Liver (tissue), 9 donors: ENCODE measurements around the gene RGS10. TPM values are rescaled to one million over a fixed set of nuclear protein-coding genes. Genes with fewer than 3 reads are reported as not detected.

Experiments used
- DNase-seq: peaks from one replicate; pipeline ENCODE4 v3.0.0-alpha.2; 2017; ENCODE audit warnings: low spot score
- H3K27ac ChIP-seq, 2 donors: one replicate each; pipeline ENCODE4 v1.7.0; 2013; ENCODE audit warnings: inconsistent platforms in 2 of 2, low read length in 2 of 2, control low read depth in 1 of 2, low read depth in 1 of 2, mild to moderate bottlenecking in 1 of 2
- H3K27me3 ChIP-seq, 4 donors: one replicate each; pipeline versions ENCODE4 v1.6.1 to v1.7.0; 2013; ENCODE audit warnings: low read length in 3 of 4, inconsistent platforms in 1 of 4, mild to moderate bottlenecking in 1 of 4, moderate library complexity in 1 of 4; ENCODE audit not compliant: control insufficient read depth in 4 of 4, insufficient read depth in 4 of 4
- H3K36me3 ChIP-seq, 4 donors: one replicate each; pipeline versions ENCODE4 v1.6.1 to v1.7.0; 2013; ENCODE audit warnings: low read length in 3 of 4, mild to moderate bottlenecking in 3 of 4, low read depth in 1 of 4, moderate library complexity in 1 of 4; ENCODE audit not compliant: control insufficient read depth in 4 of 4, insufficient read depth in 3 of 4
- H3K4me1 ChIP-seq, 4 donors: one replicate each; pipeline versions ENCODE4 v1.6.1 to v1.7.0; 2013; ENCODE audit warnings: low read length in 3 of 4, mild to moderate bottlenecking in 3 of 4, moderate library complexity in 1 of 4; ENCODE audit not compliant: control insufficient read depth in 4 of 4, insufficient read depth in 4 of 4
- H3K4me3 ChIP-seq, 3 donors: one replicate each; pipeline versions ENCODE4 v1.6.1 to v1.7.0; 2013; ENCODE audit warnings: low read length in 3 of 3, control low read depth in 1 of 3, low read depth in 1 of 3, mild to moderate bottlenecking in 1 of 3
- H3K9ac ChIP-seq, 2 donors: one replicate each; pipeline ENCODE4 v1.7.0; 2013; ENCODE audit warnings: low read length in 2 of 2, mild to moderate bottlenecking in 2 of 2, moderate library complexity in 2 of 2, control low read depth in 1 of 2, low read depth in 1 of 2
- H3K9me3 ChIP-seq, 4 donors: one replicate each; pipeline versions ENCODE4 v1.6.1 to v1.7.0; 2013; ENCODE audit warnings: low read length in 3 of 4; ENCODE audit not compliant: control insufficient read depth in 4 of 4
- EGR1 ChIP-seq, 2 donors: IDR thresholded peaks; 2 replicates each; pipeline ENCODE4 v1.6.1; 2016 to 2018; ENCODE audit warnings: antibody characterized with exemption in 2 of 2, low read depth in 2 of 2
- FOXA1 ChIP-seq: IDR thresholded peaks from 2 replicates; pipeline ENCODE4 v1.6.1; 2016; ENCODE audit warnings: antibody characterized with exemption
- GABPA ChIP-seq, 2 donors: IDR thresholded peaks in 1 of 2; conservative IDR thresholded peaks in 1 of 2; 2 replicates each; pipeline ENCODE4 v1.6.1; 2016; ENCODE audit warnings: antibody characterized with exemption in 2 of 2, mild to moderate bottlenecking in 1 of 2, moderate library complexity in 1 of 2
- HNF4A ChIP-seq, 2 donors: conservative IDR thresholded peaks; 2 replicates each; pipeline ENCODE4 v1.6.1; 2016; ENCODE audit warnings: antibody characterized with exemption in 2 of 2, mild to moderate bottlenecking in 2 of 2
- JUND ChIP-seq, 2 donors: IDR thresholded peaks; 2 replicates each; pipeline ENCODE4 v1.6.1; 2016; ENCODE audit warnings: antibody characterized with exemption in 2 of 2
- NR2F2 ChIP-seq: IDR thresholded peaks from 2 replicates; pipeline ENCODE4 v1.6.1; 2016; ENCODE audit warnings: antibody characterized with exemption
- RAD21 ChIP-seq, 2 donors: IDR thresholded peaks; 2 replicates each; pipeline ENCODE4 v1.6.1; 2016; ENCODE audit warnings: antibody characterized with exemption in 2 of 2, mild to moderate bottlenecking in 2 of 2
- REST ChIP-seq: IDR thresholded peaks from 2 replicates; pipeline ENCODE4 v1.6.1; 2016; ENCODE audit warnings: antibody characterized with exemption, mild to moderate bottlenecking
- RXRA ChIP-seq, 2 donors: IDR thresholded peaks; 2 replicates each; pipeline ENCODE4 v1.6.1; 2017 to 2018; ENCODE audit warnings: antibody characterized with exemption in 2 of 2, mild to moderate bottlenecking in 1 of 2
- SP1 ChIP-seq: IDR thresholded peaks from 2 replicates; pipeline ENCODE4 v1.6.1; 2018; ENCODE audit warnings: antibody characterized with exemption, mild to moderate bottlenecking
- TAF1 ChIP-seq: conservative IDR thresholded peaks from 2 replicates; pipeline ENCODE4 v1.6.1; 2016; ENCODE audit warnings: antibody characterized with exemption, mild to moderate bottlenecking
- YY1 ChIP-seq: IDR thresholded peaks from 2 replicates; pipeline ENCODE4 v1.6.1; 2016; ENCODE audit warnings: antibody characterized with exemption, mild to moderate bottlenecking
- WGBS: extraction: QIAGEN DNeasy Blood & Tissue Kit; methylation state at CpG from one replicate; pipeline ENCODE4 v1.1.7; 2013; 5-methylcytosine and 5-hydroxymethylcytosine counted together
- polyA plus RNA-seq, 2 donors: library from polyadenylated mRNA; stranded (reverse) in 1 of 2; unstranded in 1 of 2; fragments of 200-250 nt in 1 of 2; fragments of >200 nt in 1 of 2; fragmentation: Nextera tagmentation in 1 of 2; extraction: Ambion mirVana in 1 of 2; gene quantifications; one replicate each; pipeline versions ENCODE4 v1.2.1 to v1.2.3, GENCODE V29; 2013 to 2015
- total RNA-seq, 2 donors: library from RNA; depleted of rRNA; stranded (reverse); fragments of >200 nt; gene quantifications; one replicate each; pipeline ENCODE4 v1.2.3, GENCODE V29; 2014
- TF ChIP-seq, protein P1 (sequence below): IDR thresholded peaks from 2 replicates; pipeline ENCODE4 v1.6.1; 2016; ENCODE audit warnings: antibody characterized with exemption
- TF ChIP-seq, protein P2 (sequence below): fragments of 150-350 bp; IDR thresholded peaks from 2 replicates; pipeline ENCODE4 v1.5.1; 2017; ENCODE audit warnings: improper control_type of control experiment, low read depth, low read length; ENCODE audit not compliant: missing input control
- TF ChIP-seq, protein P3 (sequence below): IDR thresholded peaks from 2 replicates; pipeline ENCODE4 v1.6.1; 2016; ENCODE audit warnings: antibody characterized with exemption
- TF ChIP-seq, protein P4 (sequence below): IDR thresholded peaks from 2 replicates; pipeline ENCODE4 v1.6.1; 2016; ENCODE audit warnings: antibody characterized with exemption
- donor health status: healthy.
- donor health status: healthy.
- donor health status: healthy.
- donor health status: healthy.
- donor health status: healthy.

RGS10 gene
- total and polyA plus RNA-seq, 4 donors = 1.8 to 51.9 (median 2.2) TPM

DNA sequence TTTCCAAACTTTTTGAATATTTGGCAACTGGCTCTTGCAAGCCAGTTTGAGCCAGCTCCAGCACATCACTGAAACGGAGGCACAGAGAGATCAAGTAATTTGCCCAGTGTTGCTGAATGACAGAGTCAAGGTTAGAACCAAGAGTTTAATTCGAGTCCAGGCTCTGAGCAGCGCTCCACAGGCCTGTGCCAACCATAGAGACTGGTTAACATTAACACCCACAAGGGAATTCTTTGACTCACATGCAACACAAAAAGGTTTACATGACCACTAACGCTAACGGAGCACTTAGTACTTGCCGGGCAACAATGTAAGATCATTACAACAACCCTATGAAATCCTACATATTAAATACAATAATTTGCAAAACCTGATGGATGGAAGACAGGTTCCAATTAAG, 1.5 kb downstream of the RGS10 start:
- H3K9me3 ChIP-seq = no peaks in the 10 kb centered on the region
- H3K4me3 ChIP-seq = no peak overlapping the region
- H3K36me3 ChIP-seq = no peaks in the 10 kb centered on the region
- WGBS = 73% methylated on average over 6 of the region's 6 CpGs
- H3K27ac ChIP-seq = no peak overlapping the region
- TF ChIP-seq EGR1 (IDR thresholded peaks at IDR 0.05; ENCODE audit: low read depth in 2 of 2) (no peak), REST (no peak), GABPA (IDR thresholded peaks at IDR 0.05 in 1 of 2, conservative IDR thresholded peaks at IDR 0.05 in 1 of 2) (no peak), TAF1 (no peak), FOXA1 (no peak), HNF4A (conservative IDR thresholded peaks at IDR 0.05) (no peak), NR2F2 (no peak), YY1 (no peak), RXRA (IDR thresholded peaks at IDR 0.05) (no peak), RAD21 (IDR thresholded peaks at IDR 0.05) (no peak)
- TF ChIP-seq, protein P1, sequence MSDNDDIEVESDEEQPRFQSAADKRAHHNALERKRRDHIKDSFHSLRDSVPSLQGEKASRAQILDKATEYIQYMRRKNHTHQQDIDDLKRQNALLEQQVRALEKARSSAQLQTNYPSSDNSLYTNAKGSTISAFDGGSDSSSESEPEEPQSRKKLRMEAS = no peak
- TF ChIP-seq, protein P2, sequence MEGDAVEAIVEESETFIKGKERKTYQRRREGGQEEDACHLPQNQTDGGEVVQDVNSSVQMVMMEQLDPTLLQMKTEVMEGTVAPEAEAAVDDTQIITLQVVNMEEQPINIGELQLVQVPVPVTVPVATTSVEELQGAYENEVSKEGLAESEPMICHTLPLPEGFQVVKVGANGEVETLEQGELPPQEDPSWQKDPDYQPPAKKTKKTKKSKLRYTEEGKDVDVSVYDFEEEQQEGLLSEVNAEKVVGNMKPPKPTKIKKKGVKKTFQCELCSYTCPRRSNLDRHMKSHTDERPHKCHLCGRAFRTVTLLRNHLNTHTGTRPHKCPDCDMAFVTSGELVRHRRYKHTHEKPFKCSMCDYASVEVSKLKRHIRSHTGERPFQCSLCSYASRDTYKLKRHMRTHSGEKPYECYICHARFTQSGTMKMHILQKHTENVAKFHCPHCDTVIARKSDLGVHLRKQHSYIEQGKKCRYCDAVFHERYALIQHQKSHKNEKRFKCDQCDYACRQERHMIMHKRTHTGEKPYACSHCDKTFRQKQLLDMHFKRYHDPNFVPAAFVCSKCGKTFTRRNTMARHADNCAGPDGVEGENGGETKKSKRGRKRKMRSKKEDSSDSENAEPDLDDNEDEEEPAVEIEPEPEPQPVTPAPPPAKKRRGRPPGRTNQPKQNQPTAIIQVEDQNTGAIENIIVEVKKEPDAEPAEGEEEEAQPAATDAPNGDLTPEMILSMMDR = no peak
- TF ChIP-seq, protein P3, sequence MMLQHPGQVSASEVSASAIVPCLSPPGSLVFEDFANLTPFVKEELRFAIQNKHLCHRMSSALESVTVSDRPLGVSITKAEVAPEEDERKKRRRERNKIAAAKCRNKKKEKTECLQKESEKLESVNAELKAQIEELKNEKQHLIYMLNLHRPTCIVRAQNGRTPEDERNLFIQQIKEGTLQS = no peak
- H3K4me1 ChIP-seq = peaks cover 9 to 16% (median 11%) of the 10 kb centered on the region in 4 donors
- DNase-seq = no peak
- peaks cover 0 to 12% (median 0%) of the 10 kb centered on the region in 4 donors for H3K27me3 ChIP-seq
- H3K9ac ChIP-seq = no peak overlapping the region

DNA sequence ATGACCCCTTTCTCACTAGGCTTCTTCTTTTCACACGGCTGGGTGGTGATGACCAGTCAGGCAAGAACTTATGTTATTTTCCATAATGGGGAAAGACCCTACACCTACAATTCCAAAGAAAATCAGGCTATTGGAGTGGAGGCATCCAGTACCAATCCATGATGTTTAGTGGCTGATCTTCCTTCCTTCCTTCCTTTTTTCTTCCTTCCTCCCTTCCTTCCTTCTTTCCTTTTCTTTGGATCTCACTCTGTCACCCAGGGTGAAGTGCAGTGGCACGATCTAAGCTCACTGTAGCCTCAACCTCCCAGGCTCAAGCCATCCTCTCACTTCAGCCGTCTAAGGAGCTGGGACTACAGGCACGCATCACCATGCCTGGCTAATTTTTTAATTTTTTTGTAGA, 2.5 kb downstream of the RGS10 start:
- Histone ChIP-seq H3K9ac (no peak overlapping the region), H3K27me3 (peaks cover 0 to 12% (median 0%) of the 10 kb centered on the region in 4 donors), H3K4me1 (peaks cover 9 to 16% (median 11%) of the 10 kb centered on the region in 4 donors), H3K27ac (no peak overlapping the region), H3K4me3 (no peak overlapping the region), H3K36me3 (no peaks in the 10 kb centered on the region), H3K9me3 (no peaks in the 10 kb centered on the region)
- no peak for DNase-seq
- 90% methylated on average over 4 of the region's 4 CpGs for WGBS
- TF ChIP-seq, protein P1 = no peak
- TF ChIP-seq YY1 (no peak), HNF4A (conservative IDR thresholded peaks at IDR 0.05) (no peak), NR2F2 (no peak), REST (no peak), SP1 (no peak), JUND (IDR thresholded peaks at IDR 0.05) (no peak)
- TF ChIP-seq, protein P4, sequence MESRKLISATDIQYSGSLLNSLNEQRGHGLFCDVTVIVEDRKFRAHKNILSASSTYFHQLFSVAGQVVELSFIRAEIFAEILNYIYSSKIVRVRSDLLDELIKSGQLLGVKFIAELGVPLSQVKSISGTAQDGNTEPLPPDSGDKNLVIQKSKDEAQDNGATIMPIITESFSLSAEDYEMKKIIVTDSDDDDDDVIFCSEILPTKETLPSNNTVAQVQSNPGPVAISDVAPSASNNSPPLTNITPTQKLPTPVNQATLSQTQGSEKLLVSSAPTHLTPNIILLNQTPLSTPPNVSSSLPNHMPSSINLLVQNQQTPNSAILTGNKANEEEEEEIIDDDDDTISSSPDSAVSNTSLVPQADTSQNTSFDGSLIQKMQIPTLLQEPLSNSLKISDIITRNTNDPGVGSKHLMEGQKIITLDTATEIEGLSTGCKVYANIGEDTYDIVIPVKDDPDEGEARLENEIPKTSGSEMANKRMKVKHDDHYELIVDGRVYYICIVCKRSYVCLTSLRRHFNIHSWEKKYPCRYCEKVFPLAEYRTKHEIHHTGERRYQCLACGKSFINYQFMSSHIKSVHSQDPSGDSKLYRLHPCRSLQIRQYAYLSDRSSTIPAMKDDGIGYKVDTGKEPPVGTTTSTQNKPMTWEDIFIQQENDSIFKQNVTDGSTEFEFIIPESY = no peak
- TF ChIP-seq, protein P3 = no peak
